GM19324 (cell line): Measurements from ENCODE around the gene PDLIM4.

Source experiments
- ATAC-seq: cut with Tn5 transposase; IDR thresholded peaks from one replicate; pipeline ENCODE4 v1.9.1; 2021; ENCODE audit warnings: mild to moderate bottlenecking, moderate library complexity; ENCODE audit not compliant: unreplicated experiment, low FRiP score

Gene PDLIM4

DNA sequence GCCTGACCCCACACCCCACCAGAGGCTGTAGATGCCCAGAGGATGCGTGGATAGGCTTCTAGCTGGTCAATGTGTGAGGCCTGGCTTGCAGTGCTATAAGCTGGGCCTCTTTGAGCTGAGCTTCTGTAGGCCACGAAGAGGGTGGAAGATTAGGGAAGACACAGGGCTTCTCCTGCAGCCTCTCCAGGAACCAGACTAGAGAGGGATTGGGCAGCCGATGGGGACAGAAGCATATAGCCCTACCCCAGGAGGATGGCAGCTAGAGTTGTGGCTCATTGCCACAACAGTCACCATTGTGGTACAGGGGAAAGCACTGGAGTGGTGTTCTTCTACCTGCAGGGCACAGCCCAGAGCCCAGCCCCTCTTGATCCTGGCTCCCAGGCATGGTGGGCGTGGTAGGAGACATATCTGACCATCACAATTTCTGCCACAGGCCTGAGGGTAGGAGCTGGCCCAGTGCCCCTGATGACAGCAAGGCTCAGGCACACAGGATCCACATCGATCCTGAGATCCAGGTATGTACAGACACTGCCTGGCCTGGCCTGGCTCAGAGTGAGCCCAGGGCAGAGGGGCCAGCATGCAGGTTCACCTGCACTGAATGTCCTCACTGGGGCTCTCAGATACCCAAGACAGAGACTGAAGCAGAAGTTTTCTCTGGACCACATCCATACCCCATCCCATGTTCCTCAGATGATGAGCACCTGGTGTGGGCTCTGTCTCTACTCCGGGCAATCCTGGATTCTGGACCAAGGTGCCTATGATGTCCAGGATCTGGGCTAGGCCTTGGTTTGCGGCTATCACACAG is 8.7 kb downstream of the PDLIM4 start:
- no peak for ATAC-seq

DNA sequence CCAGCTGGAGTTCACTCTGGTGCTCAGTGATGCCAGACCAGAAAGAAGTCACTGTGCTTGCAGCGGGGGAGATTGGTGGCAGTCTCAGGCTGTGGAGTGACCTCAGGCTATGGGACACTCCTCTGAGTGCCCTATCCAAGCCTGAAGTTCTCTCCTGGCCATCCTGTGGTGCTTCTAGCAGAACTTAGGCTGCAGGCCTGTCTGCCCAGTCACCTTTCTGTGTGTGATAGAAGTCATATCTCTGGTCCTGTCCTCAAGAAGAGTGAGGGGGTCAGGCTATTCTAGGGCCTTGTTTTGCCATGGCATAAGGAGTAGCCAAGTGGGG is 9.3 kb downstream of the PDLIM4 start:
- ATAC-seq = no peak

DNA sequence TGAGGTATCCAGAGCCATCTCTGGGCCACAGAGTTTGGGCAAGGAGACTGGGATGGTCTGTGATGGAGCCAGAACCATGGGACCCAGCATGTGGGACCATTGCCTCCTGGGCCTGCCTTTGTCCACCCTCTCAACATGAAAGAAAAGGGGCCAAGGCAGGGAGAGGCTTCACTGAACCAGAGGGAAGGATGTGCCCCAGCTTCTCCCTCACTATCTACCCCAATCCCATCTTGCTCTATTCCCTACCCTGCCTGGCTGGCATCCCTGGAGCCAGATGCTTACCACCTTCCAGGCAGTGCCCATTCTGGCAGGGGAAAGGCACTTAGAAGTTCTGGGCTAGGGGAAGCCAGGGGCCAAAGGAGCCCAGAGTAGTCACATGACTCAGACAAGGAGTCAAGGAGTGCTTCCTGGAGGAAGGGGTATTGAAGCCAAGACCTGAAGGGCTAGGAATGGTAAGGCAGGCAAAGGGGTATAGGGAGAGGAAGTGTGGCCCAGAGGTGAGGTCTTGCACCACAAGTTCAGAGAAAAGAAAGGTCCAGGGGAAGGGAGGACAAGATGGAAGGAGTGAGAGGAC is 9.8 kb downstream of the PDLIM4 start:
- no peak for ATAC-seq

DNA sequence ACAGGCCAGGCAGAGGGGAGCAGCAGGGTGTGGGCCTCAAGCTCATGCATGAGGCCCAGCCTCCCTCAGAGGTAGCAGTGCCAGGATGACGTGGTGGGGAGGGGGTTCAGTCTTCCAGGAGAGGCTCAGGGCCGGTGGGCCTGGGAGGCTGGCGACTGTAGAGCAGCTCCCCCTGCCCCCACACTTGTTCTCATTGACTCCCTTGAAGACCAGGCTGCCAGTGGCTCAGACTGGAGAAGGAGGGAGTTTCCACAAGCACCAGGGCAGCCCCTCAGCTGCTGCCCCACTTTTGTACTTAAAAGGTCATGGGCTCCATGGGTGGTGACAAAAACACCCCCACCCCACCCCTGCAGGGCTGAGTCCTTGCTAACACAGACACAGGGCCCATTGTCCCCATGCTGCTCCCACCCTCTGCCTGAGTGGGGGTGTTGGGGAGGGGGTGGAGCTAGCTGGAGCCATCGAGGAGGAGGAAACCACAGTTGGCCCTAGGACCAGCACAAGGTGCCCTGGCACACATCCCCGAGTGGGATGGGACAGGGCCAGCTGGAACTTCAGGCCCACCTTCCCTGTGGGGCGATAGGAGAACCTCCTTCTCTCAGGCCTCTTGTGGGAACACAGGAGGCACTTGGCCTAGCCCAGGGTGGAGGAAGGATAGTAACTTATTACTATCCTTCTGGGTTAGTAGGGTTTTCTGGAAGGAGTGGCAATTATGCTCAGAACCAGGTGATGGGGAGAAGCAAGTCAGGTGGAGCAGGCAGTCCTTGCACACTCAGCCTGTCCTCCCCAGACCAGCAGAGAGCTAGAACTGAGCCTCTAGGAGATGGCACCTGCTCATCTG is 10.7 kb downstream of the PDLIM4 start:
- ATAC-seq = no peak

DNA sequence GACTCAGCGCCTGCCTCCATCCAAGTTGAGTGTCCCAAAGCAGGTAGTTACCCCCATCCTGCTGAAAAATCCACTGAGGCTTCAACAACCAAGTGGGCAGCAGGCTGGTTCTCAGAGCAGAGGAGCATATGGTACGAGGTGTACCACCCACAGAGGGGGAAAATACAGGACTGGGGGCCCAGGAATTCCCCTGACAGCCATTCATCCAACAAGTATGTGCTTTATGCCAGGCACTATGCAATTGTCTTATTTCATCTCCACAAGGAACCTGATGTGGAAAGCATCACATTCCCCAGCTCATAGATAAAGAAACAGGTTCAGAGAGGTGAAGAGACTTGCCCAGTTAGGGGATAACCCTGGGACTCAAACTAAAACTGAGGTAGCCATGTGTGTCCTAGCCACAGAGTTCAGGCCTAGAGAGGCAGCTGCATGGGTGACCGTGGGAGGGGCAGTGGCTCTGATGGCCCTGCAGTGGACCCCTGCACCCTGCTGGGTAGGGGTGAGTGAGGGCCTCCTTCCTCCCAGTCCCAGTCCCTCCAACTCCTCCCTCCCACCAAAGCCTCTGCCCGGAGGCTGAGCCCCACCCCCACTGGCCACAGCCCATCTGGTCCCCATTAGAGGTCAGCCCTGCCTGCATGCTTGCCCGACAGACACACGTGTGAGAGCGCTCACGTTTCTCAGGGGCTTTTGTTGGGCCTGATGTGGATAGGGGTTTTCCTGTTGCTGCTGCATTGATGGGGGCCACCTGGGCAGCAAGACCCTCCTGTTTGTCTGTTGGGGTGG is 11.5 kb downstream of the PDLIM4 start:
- ATAC-seq = no peak

DNA sequence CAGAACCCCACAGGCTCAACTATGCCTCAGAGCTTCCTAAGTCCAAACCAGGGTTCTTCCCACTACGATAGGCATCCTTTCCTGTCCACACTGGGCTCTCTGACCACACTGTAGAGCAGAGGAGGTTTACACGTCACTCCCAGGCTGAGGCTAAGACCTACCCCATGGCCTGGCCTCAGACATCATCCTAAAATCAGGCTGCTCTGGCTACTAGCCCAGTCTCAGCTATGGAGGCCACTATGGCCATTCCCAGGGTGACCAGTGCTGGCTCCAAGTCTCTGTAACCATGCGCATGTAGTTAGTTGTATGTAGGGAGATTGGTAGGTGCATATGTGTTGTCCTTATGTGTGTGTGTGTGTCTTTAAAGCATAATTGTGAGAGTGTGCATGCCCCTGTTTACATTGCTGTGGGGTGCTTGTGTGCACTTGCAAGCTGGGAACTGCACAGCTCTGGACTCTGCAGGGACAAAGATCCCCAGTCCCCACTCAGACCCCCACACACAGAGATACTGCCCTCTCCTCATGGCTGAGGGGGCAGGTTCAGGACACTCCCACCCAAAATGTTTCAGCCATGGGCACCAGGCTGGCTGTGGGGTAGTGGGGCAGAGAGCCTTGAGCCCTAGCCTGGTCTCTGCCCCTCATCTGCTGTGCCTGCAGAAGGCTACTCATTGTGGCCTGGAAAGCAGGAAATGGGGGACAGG is 12.3 kb downstream of the PDLIM4 start:
- ATAC-seq = no peak

DNA sequence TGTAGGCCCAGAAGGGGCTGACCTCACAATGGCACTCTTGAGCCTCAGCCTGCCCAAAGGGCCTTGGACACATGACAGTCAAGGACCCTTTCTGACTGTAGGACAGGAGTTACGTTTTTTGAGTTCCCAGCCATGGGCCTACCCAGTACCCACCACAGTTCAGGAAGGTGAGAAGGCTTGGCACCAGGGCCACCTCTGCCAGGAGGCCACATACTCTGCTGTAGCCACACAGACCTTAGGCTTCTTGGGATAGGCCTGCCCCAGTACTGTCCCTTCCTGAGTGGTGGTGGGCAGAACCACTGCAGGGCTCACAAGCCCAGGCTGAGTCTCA is 12.8 kb downstream of the PDLIM4 start:
- ATAC-seq = no peak

DNA sequence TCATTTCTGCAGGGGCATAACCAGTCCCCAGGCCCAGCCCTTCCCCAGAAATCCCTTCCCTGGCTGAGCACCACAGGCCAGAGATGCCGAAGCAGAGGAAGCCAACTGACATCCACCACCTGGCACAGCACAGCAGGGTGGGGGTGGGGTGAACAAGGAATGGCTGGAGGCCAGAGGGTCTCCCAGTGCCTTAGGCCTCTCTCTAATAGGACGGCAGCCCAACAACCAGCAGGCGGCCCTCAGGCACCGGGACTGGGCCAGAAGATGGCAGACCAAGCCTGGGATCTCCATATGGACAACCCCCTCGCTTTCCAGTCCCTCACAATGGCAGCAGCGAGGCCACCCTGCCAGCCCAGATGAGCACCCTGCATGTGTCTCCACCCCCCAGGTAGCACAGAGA is 13.2 kb downstream of the PDLIM4 start:
- no peak for ATAC-seq

DNA sequence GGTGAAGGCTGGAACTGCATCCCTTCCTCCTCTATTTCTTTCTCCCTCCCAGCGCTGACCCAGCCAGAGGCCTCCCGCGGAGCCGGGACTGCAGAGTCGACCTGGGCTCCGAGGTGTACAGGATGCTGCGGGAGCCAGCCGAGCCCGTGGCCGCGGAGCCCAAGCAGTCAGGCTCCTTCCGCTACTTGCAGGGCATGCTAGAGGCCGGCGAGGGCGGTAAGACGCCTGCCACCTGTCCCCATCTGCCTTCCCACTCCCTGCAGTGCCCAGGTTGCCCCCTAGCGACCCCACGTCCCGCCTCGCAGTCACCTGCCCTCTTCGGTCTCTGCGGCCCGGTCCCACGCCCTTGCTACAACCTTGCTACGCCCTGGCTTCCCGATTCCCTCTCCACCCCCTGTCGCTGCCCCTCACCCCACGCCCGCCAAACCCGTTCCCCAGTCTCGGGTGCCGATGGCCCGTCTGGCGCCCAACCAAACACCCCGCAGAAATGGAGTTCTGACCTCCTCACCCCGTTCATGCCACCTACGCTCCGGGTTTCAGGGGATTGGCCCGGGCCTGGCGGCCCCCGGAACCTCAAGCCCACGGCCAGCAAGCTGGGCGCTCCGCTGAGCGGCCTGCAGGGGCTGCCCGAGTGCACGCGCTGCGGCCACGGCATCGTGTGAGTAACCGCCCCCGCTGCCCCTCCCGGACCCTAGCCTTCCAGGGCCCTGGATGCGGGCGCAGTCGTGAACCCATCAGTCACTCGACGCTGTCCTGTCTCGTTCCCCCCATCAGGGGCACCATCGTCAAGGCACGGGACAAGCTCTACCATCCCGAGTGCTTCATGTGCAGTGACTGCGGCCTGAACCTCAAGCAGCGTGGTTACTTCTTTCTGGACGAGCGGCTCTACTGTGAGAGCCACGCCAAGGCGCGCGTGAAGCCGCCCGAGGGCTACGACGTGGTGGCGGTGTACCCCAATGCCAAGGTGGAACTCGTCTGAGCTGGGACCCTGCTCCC is 14.1 kb downstream of the PDLIM4 start:
- no peak for ATAC-seq

DNA sequence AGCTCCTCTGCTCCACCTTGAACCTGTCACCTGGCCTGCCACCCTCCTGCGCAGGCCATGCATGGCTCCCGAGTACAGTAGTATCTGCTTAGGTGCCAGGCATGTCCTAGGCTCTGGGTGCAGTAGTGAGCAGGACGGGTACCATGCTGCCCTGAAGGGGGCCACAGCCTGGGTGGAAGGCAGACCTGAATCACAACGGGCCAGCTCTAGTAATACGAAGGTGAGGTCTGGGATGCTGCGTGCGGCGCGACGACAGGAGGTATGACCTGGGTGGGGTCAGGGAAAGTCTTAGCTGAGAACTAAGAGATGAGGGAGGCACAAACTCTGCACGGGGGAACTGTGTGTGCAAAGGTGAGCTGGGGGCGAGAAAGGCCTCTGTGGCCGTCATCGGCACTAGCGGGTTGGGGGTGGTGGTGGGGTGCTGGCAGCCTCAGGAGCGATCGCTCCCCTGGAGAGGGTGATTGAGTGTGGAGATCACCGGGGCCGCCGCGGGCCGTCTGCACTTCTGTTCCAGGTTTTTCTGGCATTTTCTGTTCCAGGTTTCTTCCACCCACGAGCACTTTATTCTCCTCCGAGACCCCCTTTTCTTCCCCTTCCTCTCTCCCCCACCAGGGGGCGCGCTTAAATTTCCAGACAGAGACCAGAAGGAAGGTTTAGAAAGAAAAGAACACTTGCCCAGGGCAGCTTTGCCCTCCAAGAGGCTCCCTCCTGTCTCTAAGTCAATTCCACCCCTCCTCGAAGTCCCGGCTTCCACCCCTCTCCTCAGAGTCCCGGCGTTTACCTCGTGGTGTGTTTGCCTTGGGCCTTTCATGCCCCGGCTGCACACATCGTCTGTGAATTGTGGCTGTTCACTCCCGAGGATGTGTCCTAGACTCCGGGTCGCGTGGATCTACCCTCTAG is 15.1 kb downstream of the PDLIM4 start:
- ATAC-seq = no peak

DNA sequence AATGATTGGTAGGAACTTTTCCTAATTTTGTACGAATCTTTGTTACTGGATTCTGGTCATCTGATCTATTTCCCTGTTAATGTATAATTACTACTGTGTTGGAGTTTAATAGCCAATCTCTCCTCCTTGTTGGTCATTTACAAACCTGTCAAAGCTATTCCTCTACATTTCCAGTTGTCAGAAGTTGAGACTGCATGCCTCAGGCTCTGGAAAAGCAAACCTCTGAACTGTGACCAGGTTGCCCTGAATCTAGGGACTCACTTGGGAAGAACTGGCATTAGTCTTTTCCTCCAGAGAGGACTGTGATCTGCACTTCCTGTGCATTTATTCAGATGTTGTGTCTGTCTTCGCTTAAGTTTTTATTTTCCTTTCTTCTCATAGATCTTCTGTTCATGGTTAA is 16.1 kb downstream of the PDLIM4 start:
- ATAC-seq = no peak

DNA sequence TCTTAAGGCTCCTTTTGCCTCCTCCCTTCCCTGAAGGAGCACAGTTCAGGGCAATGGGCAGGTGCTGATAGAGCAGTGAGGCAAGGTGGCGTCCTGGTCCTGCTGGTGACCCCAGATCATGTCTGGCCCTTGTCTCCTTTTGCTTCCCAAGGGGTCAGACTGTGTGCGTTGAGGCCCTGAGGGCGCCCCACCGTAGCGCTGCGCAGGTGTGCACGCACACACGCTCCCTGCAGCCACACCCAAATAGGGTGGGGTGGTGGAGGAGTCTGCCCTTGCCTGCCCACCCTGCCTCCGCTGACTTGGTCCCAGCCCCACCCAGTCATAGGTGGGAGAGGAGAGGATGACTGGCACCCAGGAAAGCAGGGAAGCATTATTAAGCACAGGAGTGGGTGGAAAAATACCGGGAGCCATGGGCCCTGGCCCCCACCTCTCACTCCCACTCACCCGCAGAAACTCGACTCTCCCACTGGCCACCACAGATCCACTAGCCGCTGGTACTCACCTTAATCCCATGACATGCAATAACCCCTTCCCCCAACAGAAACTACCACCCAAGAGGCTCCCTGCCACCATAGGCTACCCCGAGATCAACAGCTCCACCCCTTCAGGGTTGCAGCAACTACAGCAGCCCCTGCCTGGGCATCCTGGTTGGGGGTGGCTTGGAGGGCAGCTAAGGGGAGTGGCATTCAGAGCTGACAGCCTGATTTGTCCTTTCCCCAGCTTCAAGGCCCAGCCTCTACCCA is 16.7 kb downstream of the PDLIM4 start:
- no peak for ATAC-seq

DNA sequence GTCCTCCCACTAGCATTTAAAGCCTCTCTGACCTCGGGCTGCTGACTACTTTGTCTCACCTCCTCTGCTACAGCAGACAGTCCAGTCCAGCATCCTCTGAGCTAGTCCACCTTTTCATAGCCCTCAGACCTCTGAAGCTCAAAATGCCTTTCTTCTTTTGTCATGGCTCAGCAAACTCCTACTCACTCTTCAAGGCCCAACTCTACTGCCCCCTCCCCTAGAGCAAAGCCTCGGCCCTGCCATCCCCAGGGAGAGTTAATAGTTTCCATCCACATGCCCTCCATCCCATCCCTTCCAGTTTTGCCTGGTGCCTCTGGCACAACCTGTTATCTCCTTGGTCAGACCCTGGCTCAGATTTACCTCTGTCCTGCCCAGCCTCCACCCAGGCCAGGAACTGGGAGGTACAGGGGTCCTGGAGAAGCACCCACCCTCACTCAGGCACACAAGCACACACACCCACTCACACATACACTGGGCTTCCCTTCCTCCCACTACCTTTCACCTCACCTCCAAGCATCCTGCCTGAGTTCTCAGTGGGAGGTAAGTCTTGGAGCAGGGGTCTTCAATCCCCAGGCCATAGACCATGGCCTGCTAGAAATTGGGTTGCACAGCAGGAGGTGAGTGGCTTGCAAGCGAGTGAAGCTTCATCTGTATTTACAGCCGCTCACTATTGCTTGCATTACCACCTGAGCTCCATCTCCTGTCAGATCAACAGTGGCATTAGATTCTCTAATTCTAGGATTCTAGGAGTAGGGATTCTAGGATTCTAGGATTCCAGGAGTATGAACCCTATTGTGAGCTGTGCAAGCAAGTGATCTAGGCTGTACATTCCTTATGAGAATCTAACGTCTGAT is 18.1 kb downstream of the PDLIM4 start:
- ATAC-seq = no peak

DNA sequence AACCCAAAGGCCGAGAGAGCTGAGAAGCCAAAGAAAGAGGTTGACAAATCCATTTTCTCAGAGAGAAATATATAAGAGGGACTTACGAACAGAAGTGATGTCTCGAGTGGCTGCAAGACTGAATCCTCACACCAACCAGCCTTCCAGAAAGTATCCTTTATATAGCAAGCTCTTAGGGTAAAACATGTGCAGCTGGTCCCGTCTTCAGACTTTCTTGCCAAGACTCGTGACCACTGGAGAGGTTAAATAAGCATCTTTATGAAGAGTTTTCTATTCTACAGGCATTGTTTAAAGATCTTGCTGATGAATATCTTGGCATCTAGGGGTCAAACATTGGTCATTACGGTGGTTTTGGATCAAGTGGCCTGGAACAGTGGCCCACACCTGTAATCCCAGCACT is 19.8 kb downstream of the PDLIM4 start:
- ATAC-seq = no peak

DNA sequence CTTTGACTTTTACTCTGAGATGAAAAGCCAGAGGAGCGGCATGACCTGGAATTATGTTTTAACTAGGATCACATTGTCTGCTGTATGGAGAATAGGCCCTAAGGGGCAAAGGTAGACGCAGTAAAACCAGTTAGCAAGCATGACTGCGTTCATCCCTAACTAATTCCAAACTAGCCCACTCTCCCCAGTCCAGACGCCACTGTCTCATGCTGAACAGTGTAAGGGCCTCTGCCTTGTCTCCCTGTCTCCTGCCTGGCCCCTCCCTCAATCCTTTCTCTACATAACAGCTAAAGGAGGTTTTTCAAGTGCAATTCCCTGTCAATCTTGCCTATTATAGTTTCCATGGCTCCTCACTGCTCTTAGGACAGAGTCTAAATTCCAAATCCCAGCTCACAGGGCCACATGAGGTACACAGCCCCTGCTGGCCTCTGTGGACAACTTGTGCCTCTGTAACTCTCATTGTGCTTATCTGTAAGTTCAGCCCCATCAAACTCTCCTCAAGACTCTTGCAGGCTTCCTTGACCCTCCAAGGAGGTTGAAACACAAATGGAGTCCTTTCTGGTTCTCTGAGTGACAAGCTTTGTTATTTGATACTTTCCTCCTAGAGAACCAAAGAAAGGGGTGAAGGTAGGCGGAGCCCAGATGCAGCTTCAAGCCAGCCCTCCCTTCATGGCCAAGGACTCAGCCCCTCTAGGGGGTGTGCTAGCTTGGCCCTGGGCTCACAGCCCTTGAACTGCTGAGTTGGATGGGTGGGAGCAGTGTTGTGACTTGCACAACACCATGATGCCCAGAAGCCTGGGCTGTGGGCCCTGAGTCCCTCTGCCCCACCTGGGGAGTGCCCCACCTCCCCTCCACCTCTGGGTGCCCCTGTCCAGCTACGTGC is 20.7 kb downstream of the PDLIM4 start:
- no peak for ATAC-seq

DNA sequence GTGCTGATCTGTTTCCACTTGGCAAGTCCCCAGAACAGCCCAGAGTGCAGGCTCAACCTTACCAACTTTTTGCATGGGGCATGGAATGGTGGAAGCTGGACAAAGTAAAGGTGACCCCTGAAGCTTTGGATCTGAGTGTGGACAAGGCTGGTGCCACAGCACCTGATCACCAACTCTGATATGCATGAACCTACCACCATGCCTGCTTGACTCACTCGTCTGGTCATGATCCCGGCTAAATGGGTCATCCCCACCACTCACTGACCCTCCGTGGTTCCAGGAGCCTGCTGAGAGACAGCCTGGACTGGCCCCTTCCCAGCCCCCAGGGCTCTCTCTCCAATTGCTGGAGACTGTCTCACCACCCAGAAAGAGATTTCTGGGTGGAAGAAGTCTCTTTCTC is 22.3 kb downstream of the PDLIM4 start:
- no peak for ATAC-seq
